Keratinocyte (primary cell): ENCODE measurements around the gene EIF2A. TPM values are rescaled to one million over a fixed set of nuclear protein-coding genes. Genes with fewer than 3 reads are reported as not detected.

Experiments
- DNase-seq: peaks from one replicate; pipeline ENCODE4 v3.0.0-alpha.2; 2011; ENCODE audit warnings: low read depth, missing footprints, low spot score
- FAIRE-seq: peaks from 2 replicates; lab custom pipeline; 2011; peaks lifted over from hg19 to GRCh38; lab: Jason Lieb, UNC
- H2AFZ ChIP-seq: 2 replicates; pipeline ENCODE4 v1.6.0; 2012; ENCODE audit warnings: low read length, control low read depth, inconsistent platforms; ENCODE audit not compliant: control insufficient read depth
- H3K27ac ChIP-seq: 2 replicates; pipeline ENCODE4 v1.5.1; 2011; ENCODE audit warnings: low read length; ENCODE audit not compliant: control insufficient read depth, insufficient read depth
- H3K27me3 ChIP-seq: 3 replicates; pipeline ENCODE4 v1.6.0; 2011; ENCODE audit warnings: low read length; ENCODE audit not compliant: control insufficient read depth, insufficient read depth; ENCODE audit errors: extremely low read depth
- H3K36me3 ChIP-seq, 2 experiments: 2 replicates in 1 of 2; 3 replicates in 1 of 2; pipeline ENCODE4 v1.5.1; 2011; ENCODE audit warnings: low read length in 2 of 2, mild to moderate bottlenecking in 1 of 2; ENCODE audit not compliant: control insufficient read depth in 2 of 2, insufficient read depth in 2 of 2; ENCODE audit errors: extremely low read depth in 1 of 2
- H3K4me1 ChIP-seq: 3 replicates; pipeline ENCODE4 v1.5.1; 2011; ENCODE audit warnings: low read length; ENCODE audit not compliant: control insufficient read depth, insufficient read depth; ENCODE audit errors: extremely low read depth
- H3K4me2 ChIP-seq: 3 replicates; pipeline ENCODE4 v1.6.0; 2011; ENCODE audit warnings: low read depth, low read length; ENCODE audit not compliant: control insufficient read depth, insufficient read depth; ENCODE audit errors: extremely low read depth
- H3K4me3 ChIP-seq, 3 experiments: fragments of 200-600 bp in 1 of 3; sonication (generic) in 1 of 3; 2 replicates in 2 of 3; 3 replicates in 1 of 3; pipeline ENCODE4 v1.5.1; 2011 to 2016; ENCODE audit warnings: low read length in 3 of 3, mild to moderate bottlenecking in 3 of 3, control low read depth in 2 of 3, inconsistent platforms in 1 of 3, low read depth in 1 of 3, mixed read lengths in 1 of 3, mixed run types in 1 of 3, moderate library complexity in 1 of 3; ENCODE audit not compliant: control insufficient read depth in 2 of 3, insufficient read depth in 2 of 3; ENCODE audit errors: extremely low read depth in 1 of 3
- H3K79me2 ChIP-seq: 2 replicates; pipeline ENCODE4 v1.6.0; 2012; ENCODE audit warnings: low read length; ENCODE audit not compliant: control insufficient read depth, insufficient read depth
- H3K9ac ChIP-seq: 3 replicates; pipeline ENCODE4 v1.6.0; 2011; ENCODE audit warnings: low read length; ENCODE audit not compliant: control insufficient read depth, insufficient read depth; ENCODE audit errors: extremely low read depth
- H3K9me1 ChIP-seq: 3 replicates; pipeline ENCODE4 v1.6.0; 2011; ENCODE audit warnings: low read length; ENCODE audit not compliant: control insufficient read depth, insufficient read depth; ENCODE audit errors: extremely low read depth
- H3K9me3 ChIP-seq: 2 replicates; pipeline ENCODE4 v1.5.1; 2012; ENCODE audit warnings: low read depth, low read length; ENCODE audit not compliant: control insufficient read depth
- H4K20me1 ChIP-seq: 3 replicates; pipeline ENCODE4 v1.6.0; 2011; ENCODE audit warnings: low read length; ENCODE audit not compliant: control insufficient read depth, insufficient read depth; ENCODE audit errors: extremely low read depth
- CTCF ChIP-seq, 3 experiments: IDR thresholded peaks in 1 of 3; conservative IDR thresholded peaks in 1 of 3; optimal IDR thresholded peaks in 1 of 3; 2 replicates in 2 of 3; 3 replicates in 1 of 3; pipeline versions ENCODE3 to v1.5.1; 2011; ENCODE audit warnings: low read length in 3 of 3, mild to moderate bottlenecking in 3 of 3, moderate library complexity in 2 of 3, control low read depth in 1 of 3, inconsistent platforms in 1 of 3; ENCODE audit not compliant: insufficient read depth in 2 of 3; ENCODE audit errors: extremely low read depth in 1 of 3
- EZH2 ChIP-seq: IDR thresholded peaks from one replicate; pipeline ENCODE4 v1.6.1; 2012; ENCODE audit warnings: inconsistent platforms, mild to moderate bottlenecking, low read length, moderate library complexity
- dilution Hi-C: fragments of 300-500 bp; cut with MboI; formaldehyde crosslinking; loops from one replicate; pipeline ENCODE4 v1.7.0; 2020; ENCODE audit warnings: low sequenced_read_pairs; ENCODE audit not compliant: extremely low pct_ligation_motif_present
- polyA plus RNA-seq, 5 experiments: library from polyadenylated mRNA; depleted of rRNA in 3 of 5; stranded (reverse) in 3 of 5; stranded (forward) in 1 of 5; unstranded in 1 of 5; fragments of >200 nt; gene quantifications; 1 replicate in 1 of 5; 2 replicates in 3 of 5; 3 replicates in 1 of 5; pipeline versions ENCODE4 v1.2.1 to v1.2.3, GENCODE V29; 2011 to 2012; ENCODE audit warnings: missing spikeins in 2 of 5, low read depth in 1 of 5, low replicate concordance in 1 of 5

EIF2A gene
- polyA plus RNA-seq, 1 donor (not counting 4 experiments of a cell fraction or from before 2014, with no cell fraction given), result 104 TPM

GRCh38 chr3:150627557-150627956, 81.0 kb downstream of the EIF2A start:
- H3K79me2 ChIP-seq, result no peaks in the 10 kb centered on the region
- H3K9ac ChIP-seq, result no peak overlapping the region
- H3K4me2 ChIP-seq, result no peak overlapping the region
- no peaks in the 10 kb centered on the region for H3K9me3 ChIP-seq
- H2AFZ ChIP-seq, result no peak overlapping the region
- no peak for TF ChIP-seq EZH2
- no peak for TF ChIP-seq CTCF (optimal IDR thresholded peaks at IDR 0.05 in 1 of 3, IDR thresholded peaks at IDR 0.05 in 1 of 3, conservative IDR thresholded peaks at IDR 0.05 in 1 of 3; ENCODE audit: extremely low read depth in 1 of 3, insufficient read depth in 2 of 3, low read length in 3 of 3)
- peaks cover 6 to 9% of the 10 kb centered on the region in 2 experiments for H3K36me3 ChIP-seq
- no peak for DNase-seq
- H3K9me1 ChIP-seq, result no peaks in the 10 kb centered on the region
- no peaks in the 10 kb centered on the region for H4K20me1 ChIP-seq
- no peaks in the 10 kb centered on the region for H3K27me3 ChIP-seq
- dilution Hi-C loops, result no loop called here
- H3K27ac ChIP-seq, result no peak overlapping the region
- H3K4me3 ChIP-seq, result no peak overlapping the region
- FAIRE-seq, result no peak
- no peaks in the 10 kb centered on the region for H3K4me1 ChIP-seq

GRCh38 chr3:150631515-150632221, 85.1 kb downstream of the EIF2A start:
- Histone ChIP-seq H3K4me2 (no peak overlapping the region), H2AFZ (no peak overlapping the region), H3K27me3 (no peaks in the 10 kb centered on the region), H4K20me1 (no peaks in the 10 kb centered on the region), H3K36me3 (peaks cover 2 to 3% of the 10 kb centered on the region in 2 experiments), H3K9ac (no peak overlapping the region), H3K9me3 (no peaks in the 10 kb centered on the region), H3K27ac (no peak overlapping the region), H3K9me1 (no peaks in the 10 kb centered on the region), H3K4me1 (no peaks in the 10 kb centered on the region), H3K79me2 (no peaks in the 10 kb centered on the region), H3K4me3 (no peak overlapping the region)
- DNase-seq (no peak), FAIRE-seq (no peak)
- dilution Hi-C loops, result no loop called here
- TF ChIP-seq EZH2 (no peak), CTCF (optimal IDR thresholded peaks at IDR 0.05 in 1 of 3, IDR thresholded peaks at IDR 0.05 in 1 of 3, conservative IDR thresholded peaks at IDR 0.05 in 1 of 3; ENCODE audit: extremely low read depth in 1 of 3, insufficient read depth in 2 of 3, low read length in 3 of 3) (no peak)
